Neuronal stem cell (in vitro differentiated cells): ENCODE data around the gene ABLIM2.

ENCODE experiments used
- DNase-seq: peaks from one replicate; pipeline ENCODE4 v3.0.0-alpha.2; 2013; ENCODE audit warnings: low spot score
- H2AFZ ChIP-seq: one replicate; pipeline ENCODE4 v1.6.1; 2013; ENCODE audit warnings: mild to moderate bottlenecking, low read length, inconsistent platforms
- H2AK5ac ChIP-seq: 2 replicates; pipeline ENCODE4 v1.6.1; 2013; ENCODE audit warnings: low read depth, mild to moderate bottlenecking, inconsistent platforms, low read length, moderate library complexity, mixed read lengths
- H2BK120ac ChIP-seq: 2 replicates; pipeline ENCODE4 v1.6.1; 2013; ENCODE audit warnings: low read depth, mild to moderate bottlenecking, inconsistent platforms, low read length, moderate library complexity, mixed read lengths
- H2BK12ac ChIP-seq: one replicate; pipeline ENCODE4 v1.6.1; 2013; ENCODE audit warnings: low read length, inconsistent platforms
- H2BK15ac ChIP-seq: 2 replicates; pipeline ENCODE4 v1.6.1; 2013; ENCODE audit warnings: mild to moderate bottlenecking, low read length, inconsistent platforms, mixed read lengths
- H2BK5ac ChIP-seq: one replicate; pipeline ENCODE4 v1.6.1; 2013; ENCODE audit warnings: inconsistent platforms, mild to moderate bottlenecking, low read length, moderate library complexity
- H3K14ac ChIP-seq: one replicate; pipeline ENCODE4 v1.6.1; 2013; ENCODE audit warnings: low read length, inconsistent platforms
- H3K18ac ChIP-seq: 2 replicates; pipeline ENCODE4 v1.6.1; 2013; ENCODE audit warnings: low read length, inconsistent platforms
- H3K23ac ChIP-seq: 2 replicates; pipeline ENCODE4 v1.6.1; 2013; ENCODE audit warnings: low read depth, mild to moderate bottlenecking, mixed read lengths, low read length, inconsistent platforms; ENCODE audit not compliant: poor library complexity
- H3K27ac ChIP-seq: replicated peaks from 3 replicates; pipeline ENCODE4 v1.5.1; 2013; ENCODE audit warnings: low read length, inconsistent platforms
- H3K27me3 ChIP-seq, 3 experiments: 2 replicates each; pipeline ENCODE4 v1.6.1; 2013; ENCODE audit warnings: low read length in 3 of 3, mild to moderate bottlenecking in 2 of 3, inconsistent platforms in 1 of 3, low read depth in 1 of 3, mixed read lengths in 1 of 3, moderate library complexity in 1 of 3; ENCODE audit not compliant: control insufficient read depth in 3 of 3, insufficient read depth in 3 of 3
- H3K36me3 ChIP-seq, 2 donors: replicated peaks in 1 of 2; 2 replicates each; pipeline ENCODE4 v1.6.1; 2013; ENCODE audit warnings: low read length in 2 of 2; ENCODE audit not compliant: control insufficient read depth in 2 of 2, insufficient read depth in 2 of 2
- H3K4ac ChIP-seq: 2 replicates; pipeline ENCODE4 v1.6.1; 2013; ENCODE audit warnings: inconsistent platforms, mild to moderate bottlenecking, low read length, moderate library complexity
- H3K4me1 ChIP-seq, 2 donors: 1 replicate in 1 of 2; 2 replicates in 1 of 2; pipeline ENCODE4 v1.6.1; 2013; ENCODE audit warnings: low read length in 2 of 2, low read depth in 1 of 2; ENCODE audit not compliant: control insufficient read depth in 2 of 2, insufficient read depth in 1 of 2
- H3K4me2 ChIP-seq: one replicate; pipeline ENCODE4 v1.6.1; 2013; ENCODE audit warnings: mild to moderate bottlenecking, low read length, inconsistent platforms; ENCODE audit not compliant: insufficient read depth, poor library complexity, severe bottlenecking
- H3K4me3 ChIP-seq, 2 donors: 2 replicates each; pipeline ENCODE4 v1.5.1; 2013; ENCODE audit warnings: low read length in 2 of 2, mild to moderate bottlenecking in 2 of 2, inconsistent platforms in 1 of 2, moderate library complexity in 1 of 2
- H3K79me1 ChIP-seq: one replicate; pipeline ENCODE4 v1.6.1; 2013; ENCODE audit warnings: low read depth, mild to moderate bottlenecking, inconsistent platforms, low read length, moderate library complexity
- H3K9ac ChIP-seq: one replicate; pipeline ENCODE4 v1.6.1; 2013; ENCODE audit warnings: mild to moderate bottlenecking, low read depth, low read length, inconsistent platforms; ENCODE audit not compliant: poor library complexity
- H3K9me3 ChIP-seq, 2 donors: replicated peaks in 1 of 2; 2 replicates each; pipeline versions ENCODE3 to v1.6.1; 2013; ENCODE audit warnings: low read length in 2 of 2, mild to moderate bottlenecking in 2 of 2, inconsistent platforms in 1 of 2, low read depth in 1 of 2, mixed read lengths in 1 of 2, moderate library complexity in 1 of 2; ENCODE audit not compliant: control insufficient read depth in 2 of 2, insufficient read depth in 1 of 2
- H4K8ac ChIP-seq: one replicate; pipeline ENCODE4 v1.6.1; 2013; ENCODE audit warnings: low read depth, mild to moderate bottlenecking, inconsistent platforms, low read length, moderate library complexity
- H4K91ac ChIP-seq: one replicate; pipeline ENCODE4 v1.6.1; 2013; ENCODE audit warnings: low read length, low read depth, mild to moderate bottlenecking, inconsistent platforms; ENCODE audit not compliant: poor library complexity
- WGBS, 2 donors: extraction: QIAGEN DNeasy Blood & Tissue Kit; methylation state at CpG; one replicate each; pipeline ENCODE4 v1.1.7; 2013; ENCODE audit warnings: missing lambda C conversion rate in 2 of 2, mixed read lengths in 1 of 2; ENCODE audit not compliant: insufficient read length in 2 of 2, insufficient replicate concordance in 1 of 2; ENCODE audit errors: extremely low coverage in 2 of 2; 5-methylcytosine and 5-hydroxymethylcytosine counted together

ABLIM2 gene

GRCh38 chr4:7998447-7998846 lies 160.2 kb downstream of the ABLIM2 start:
- Histone ChIP-seq H3K4me3 (no peak overlapping the region), H4K91ac (no peak overlapping the region), H3K4ac (peak overlapping the region; percentile 53), H3K23ac (peak overlapping the region; percentile 43), H2BK5ac (no peak overlapping the region), H3K14ac (peak overlapping the region; percentile 56), H3K4me1 (no peaks in the 10 kb centered on the region), H2AK5ac (peak overlapping the region; percentile 95), H2BK15ac (peak overlapping the region; percentile 67), H3K9me3 (peaks cover 0 to 2% of the 10 kb centered on the region in 2 donors), H3K27me3 (peaks cover 0 to 11% (median 0%) of the 10 kb centered on the region in 3 experiments), H2BK120ac (peak overlapping the region; percentile 94), H3K18ac (peak overlapping the region; percentile 28), H3K79me1 (peaks cover 4% of the 10 kb centered on the region), H3K27ac (no peak overlapping the region), H3K4me2 (no peak overlapping the region), H2BK12ac (peak overlapping the region; percentile 84), H3K9ac (peak overlapping the region; percentile 60), H4K8ac (peak overlapping the region; percentile 17), H3K36me3 (no peaks in the 10 kb centered on the region), H2AFZ (no peak overlapping the region)
- no CpG with 5 or more reads among the region's 8 CpGs for WGBS, 2 donors
- DNase-seq: no peak

- no CpG with 5 or more reads among the region's 6 CpGs for WGBS, 2 donors
- no peak overlapping the region for H3K4ac ChIP-seq
Observed at GRCh38 chr4:7995866-7996265, 162.7 kb downstream of the ABLIM2 start.

GRCh38 chr4:7995135-7995534 lies 163.5 kb downstream of the ABLIM2 start:
- Histone ChIP-seq H3K14ac (no peak overlapping the region), H3K9me3 (peaks cover 0 to 2% of the 10 kb centered on the region in 2 donors), H2AFZ (no peak overlapping the region), H3K23ac (no peak overlapping the region), H3K4ac (no peak overlapping the region), H3K36me3 (no peaks in the 10 kb centered on the region), H2BK15ac (no peak overlapping the region), H3K18ac (no peak overlapping the region), H2BK5ac (no peak overlapping the region), H3K4me3 (no peak overlapping the region), H2BK120ac (no peak overlapping the region), H3K9ac (no peak overlapping the region), H3K4me2 (no peak overlapping the region), H2AK5ac (peak overlapping the region; percentile 80), H3K27me3 (peaks cover 0 to 17% (median 0%) of the 10 kb centered on the region in 3 experiments), H3K79me1 (no peaks in the 10 kb centered on the region), H4K8ac (no peak overlapping the region), H2BK12ac (no peak overlapping the region), H3K27ac (no peak overlapping the region), H3K4me1 (peaks cover 0 to 3% of the 10 kb centered on the region in 2 donors), H4K91ac (no peak overlapping the region)
- DNase-seq: no peak
- no CpG with 5 or more reads among the region's 7 CpGs for WGBS, 2 donors

More at GRCh38 chr4:7995866-7996265, 162.7 kb downstream of the ABLIM2 start:
- peaks cover under 1% of the 10 kb centered on the region for H3K79me1 ChIP-seq
- H3K4me1 ChIP-seq: peaks cover 0 to 3% of the 10 kb centered on the region in 2 donors
- H2BK15ac ChIP-seq: no peak overlapping the region
- H2BK120ac ChIP-seq: no peak overlapping the region
- H2AK5ac ChIP-seq: no peak overlapping the region
- peaks cover 0 to 2% of the 10 kb centered on the region in 2 donors for H3K9me3 ChIP-seq
- no peak overlapping the region for H3K9ac ChIP-seq
- no peak overlapping the region for H3K27ac ChIP-seq
- no peak overlapping the region for H3K14ac ChIP-seq
- H3K18ac ChIP-seq: peak overlapping the region; percentile 40
- H3K36me3 ChIP-seq: no peaks in the 10 kb centered on the region
- H2AFZ ChIP-seq: no peak overlapping the region
- no peak overlapping the region for H3K4me2 ChIP-seq
- no peak overlapping the region for H2BK5ac ChIP-seq
- no peak overlapping the region for H3K4me3 ChIP-seq
- no peak overlapping the region for H3K23ac ChIP-seq
- H2BK12ac ChIP-seq: no peak overlapping the region
- peaks cover 0 to 14% (median 0%) of the 10 kb centered on the region in 3 experiments for H3K27me3 ChIP-seq
- no peak overlapping the region for H4K91ac ChIP-seq
- H4K8ac ChIP-seq: no peak overlapping the region
- DNase-seq: no peak

- Histone ChIP-seq H2BK5ac (no peak overlapping the region), H3K18ac (peak overlapping the region; percentile 44), H3K4ac (no peak overlapping the region), H3K27me3 (peaks cover 0 to 17% (median 0%) of the 10 kb centered on the region in 3 experiments), H3K23ac (no peak overlapping the region), H3K9me3 (peaks cover 0 to 4% of the 10 kb centered on the region in 2 donors), H2BK15ac (no peak overlapping the region), H2BK12ac (no peak overlapping the region), H2AFZ (no peak overlapping the region), H2BK120ac (no peak overlapping the region), H3K4me2 (no peak overlapping the region), H2AK5ac (no peak overlapping the region), H3K14ac (no peak overlapping the region), H3K9ac (no peak overlapping the region), H3K36me3 (no peaks in the 10 kb centered on the region), H3K27ac (no peak overlapping the region), H3K4me1 (peaks cover 0 to 3% of the 10 kb centered on the region in 2 donors), H3K4me3 (no peak overlapping the region), H3K79me1 (no peaks in the 10 kb centered on the region), H4K91ac (no peak overlapping the region), H4K8ac (no peak overlapping the region)
- DNase-seq: no peak
- WGBS, 2 donors: no CpG with 5 or more reads among the region's 6 CpGs
Observed at GRCh38 chr4:7993671-7994070, 164.9 kb downstream of the ABLIM2 start.
